Activated naive CD8-positive, alpha-beta T cell treated with anti-CD3 and anti-CD28 coated beads, Interleukin-2, amount 50 U/mL, for 16 hours (primary cell): Measurements from ENCODE around the gene HINT3.
"Not testable (repeated sequence)": the region's sequence is repeated elsewhere in the genome, so short reads cannot be mapped to it uniquely, and the experiment has no call there.

Experiments
- DNase-seq: peaks from one replicate; pipeline ENCODE4 v3.0.0-alpha.2; 2020; ENCODE audit warnings: low read depth, low spot score

HINT3 gene

DNA sequence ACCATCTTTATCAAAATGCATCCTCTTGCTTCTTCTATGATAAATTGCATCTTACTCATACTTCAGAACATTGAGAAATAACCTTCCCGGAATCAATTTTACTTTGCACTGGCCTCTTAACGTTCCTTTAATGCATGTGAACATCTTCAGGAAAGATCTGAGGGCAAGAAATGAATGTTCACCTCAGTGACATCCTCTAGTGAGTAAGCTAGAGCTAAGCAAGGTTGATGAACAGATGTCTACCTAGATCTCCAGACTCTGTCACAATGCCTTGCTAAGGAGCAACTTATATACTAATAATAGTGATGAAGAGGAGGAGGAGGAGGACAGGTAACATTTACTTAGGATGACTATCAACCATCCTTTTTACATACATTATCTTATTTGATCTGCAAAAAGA, 16.8 kb upstream of the HINT3 start:
- no peak for DNase-seq

DNA sequence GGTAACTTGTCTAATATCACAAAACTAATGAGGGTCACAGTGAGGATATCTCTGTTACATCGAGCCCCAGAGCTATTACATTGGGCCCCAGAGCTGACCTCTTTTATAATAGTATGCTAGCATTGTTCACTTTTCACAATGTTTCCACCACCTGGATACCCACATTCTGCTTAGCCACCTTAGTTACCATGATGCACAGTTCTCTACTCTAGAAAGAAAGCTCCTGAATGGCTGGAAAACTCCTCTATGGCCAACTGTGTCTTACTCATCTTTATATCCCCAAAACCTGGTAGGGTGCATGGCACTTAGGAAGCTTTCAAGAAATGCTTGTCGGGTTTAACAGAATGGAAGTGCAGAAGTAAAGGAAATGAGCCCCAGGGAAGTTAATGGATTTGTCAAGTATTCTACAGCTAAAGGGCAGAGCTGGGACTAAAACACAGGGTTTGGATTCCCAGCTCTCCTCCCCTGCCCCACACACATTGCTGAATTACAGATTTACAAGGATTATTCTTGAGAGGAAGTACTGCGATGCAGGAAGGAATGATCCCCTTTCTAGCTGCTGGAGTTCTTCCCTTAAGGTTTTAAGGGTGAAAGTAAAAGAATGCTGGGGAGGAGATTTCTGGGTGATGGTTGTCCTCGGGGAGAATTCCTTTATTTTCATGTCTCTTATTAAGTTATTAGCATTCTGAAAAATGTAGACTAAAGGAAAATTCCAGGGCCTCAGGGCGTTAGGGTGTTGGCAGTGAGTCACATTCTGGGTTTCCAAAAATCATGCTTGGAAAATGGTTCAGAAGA, 16.1 kb upstream of the HINT3 start:
- DNase-seq: no peak

DNA sequence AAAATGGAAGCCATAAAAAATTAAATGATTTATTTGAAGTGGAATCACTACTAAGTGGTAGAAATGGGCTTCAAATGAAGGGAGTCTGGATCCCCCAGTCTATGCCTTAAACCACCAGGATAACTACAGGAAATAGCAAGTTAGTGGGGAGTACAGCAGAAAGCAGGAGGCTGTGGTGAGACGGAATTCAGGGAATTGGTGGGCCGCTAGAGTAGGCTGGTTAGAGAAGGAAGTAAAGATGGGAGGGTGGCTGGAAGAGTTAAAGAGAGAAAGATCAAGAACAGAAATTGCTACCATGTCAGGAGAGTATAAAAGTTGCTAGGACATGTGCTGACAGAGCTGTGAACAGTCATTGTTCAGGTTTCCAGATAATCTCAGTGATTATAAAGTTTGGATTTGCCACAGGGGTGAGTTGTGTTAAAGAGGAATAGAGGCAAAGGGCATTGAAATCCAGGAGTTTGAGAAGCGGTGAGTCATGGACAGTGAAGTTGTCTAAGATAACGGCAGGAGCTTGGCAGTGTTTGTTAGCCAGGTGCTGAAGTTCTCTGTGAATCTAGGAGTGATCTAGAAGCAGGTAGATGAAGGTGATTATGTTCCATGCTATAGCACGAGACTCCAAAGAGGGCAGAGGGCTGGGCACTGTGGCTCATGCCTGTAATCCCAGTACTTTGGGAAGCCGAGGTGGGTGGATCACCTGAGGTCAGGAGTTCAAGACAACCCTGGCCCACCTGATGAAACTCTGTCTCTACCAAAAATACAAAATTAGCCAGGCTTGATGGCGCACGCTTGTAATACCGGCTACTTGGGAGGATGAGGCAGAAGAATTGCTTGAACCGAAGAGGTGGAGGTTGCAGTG, 13.7 kb upstream of the HINT3 start:
- no peak for DNase-seq

DNA sequence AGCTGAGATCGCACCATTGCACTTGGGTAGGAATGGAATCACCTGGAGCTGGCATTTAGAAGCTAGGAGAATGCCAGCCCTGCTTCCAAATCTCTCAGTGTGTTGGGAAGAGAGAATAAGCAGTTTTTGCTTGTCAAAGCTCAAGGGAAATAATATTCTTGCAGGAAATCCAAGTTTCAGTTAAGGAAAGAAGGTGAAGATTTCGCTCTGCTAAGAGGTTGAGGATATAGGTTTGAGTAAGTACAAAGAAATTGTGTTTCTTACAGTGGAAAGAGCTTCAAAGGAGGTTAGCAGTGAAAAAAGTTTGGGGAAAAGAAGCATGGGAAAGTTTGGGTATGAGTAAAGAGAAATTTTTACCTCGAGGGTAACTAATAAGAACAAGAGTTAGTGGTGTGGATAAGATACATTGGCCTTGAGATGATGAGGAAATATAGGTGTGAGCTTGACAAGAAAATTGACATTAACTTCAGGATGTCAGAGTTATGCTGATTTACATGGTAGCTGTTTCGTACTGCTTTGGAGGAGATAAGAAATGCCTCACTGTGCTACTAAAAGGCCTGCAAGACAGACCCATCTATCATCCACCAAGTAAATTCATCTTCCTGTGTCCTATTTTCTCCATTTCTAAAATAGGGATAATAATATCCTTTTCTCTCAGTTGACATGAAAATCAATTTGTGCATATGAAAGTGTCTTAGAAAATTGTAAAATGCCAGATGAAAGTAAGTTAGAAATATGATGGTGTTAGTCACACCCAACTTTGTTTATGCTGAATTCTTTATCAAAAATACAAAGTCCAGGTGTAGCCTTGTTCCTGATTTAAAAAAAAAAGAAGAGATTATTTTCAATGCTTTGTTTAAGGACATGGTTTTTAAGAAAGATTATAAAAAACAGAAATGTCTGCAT, 12.8 kb upstream of the HINT3 start:
- no peak for DNase-seq

DNA sequence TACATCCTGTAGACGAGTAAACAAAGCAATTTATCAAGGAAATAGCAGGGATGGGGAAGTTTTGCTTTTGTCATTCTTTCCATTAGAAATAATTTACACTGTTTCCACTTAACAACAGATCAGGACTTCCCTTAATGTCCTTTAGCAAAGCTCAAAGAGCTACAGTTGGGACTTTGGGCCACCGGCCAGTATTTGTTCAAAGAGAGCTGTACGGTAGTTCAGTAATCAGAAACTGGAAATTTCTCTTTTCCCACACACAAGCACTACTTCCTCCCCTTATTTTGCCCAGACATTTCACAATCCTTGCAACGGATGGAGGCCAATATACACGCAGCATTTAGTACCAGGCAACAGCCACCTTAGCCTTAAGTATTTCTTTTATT, 12.1 kb upstream of the HINT3 start:
- no peak for DNase-seq

DNA sequence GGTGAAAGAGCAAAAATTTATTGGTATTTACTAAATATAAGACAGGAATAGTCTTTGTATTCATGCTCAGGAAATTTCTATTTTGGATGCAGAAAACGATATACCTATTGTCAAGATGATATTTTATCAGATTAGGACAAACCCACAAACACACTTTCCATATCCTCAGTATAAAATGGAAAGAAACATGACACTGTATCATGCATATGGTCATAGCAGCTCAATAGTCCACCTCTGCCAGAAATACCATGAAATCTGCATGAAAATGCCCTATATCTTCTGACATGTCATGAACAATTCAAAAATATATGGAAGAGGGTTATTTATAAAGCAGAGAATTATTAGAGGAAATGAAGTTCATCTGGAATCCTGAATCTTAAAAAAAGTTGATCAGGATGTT, 11.7 kb upstream of the HINT3 start:
- DNase-seq: no peak

DNA sequence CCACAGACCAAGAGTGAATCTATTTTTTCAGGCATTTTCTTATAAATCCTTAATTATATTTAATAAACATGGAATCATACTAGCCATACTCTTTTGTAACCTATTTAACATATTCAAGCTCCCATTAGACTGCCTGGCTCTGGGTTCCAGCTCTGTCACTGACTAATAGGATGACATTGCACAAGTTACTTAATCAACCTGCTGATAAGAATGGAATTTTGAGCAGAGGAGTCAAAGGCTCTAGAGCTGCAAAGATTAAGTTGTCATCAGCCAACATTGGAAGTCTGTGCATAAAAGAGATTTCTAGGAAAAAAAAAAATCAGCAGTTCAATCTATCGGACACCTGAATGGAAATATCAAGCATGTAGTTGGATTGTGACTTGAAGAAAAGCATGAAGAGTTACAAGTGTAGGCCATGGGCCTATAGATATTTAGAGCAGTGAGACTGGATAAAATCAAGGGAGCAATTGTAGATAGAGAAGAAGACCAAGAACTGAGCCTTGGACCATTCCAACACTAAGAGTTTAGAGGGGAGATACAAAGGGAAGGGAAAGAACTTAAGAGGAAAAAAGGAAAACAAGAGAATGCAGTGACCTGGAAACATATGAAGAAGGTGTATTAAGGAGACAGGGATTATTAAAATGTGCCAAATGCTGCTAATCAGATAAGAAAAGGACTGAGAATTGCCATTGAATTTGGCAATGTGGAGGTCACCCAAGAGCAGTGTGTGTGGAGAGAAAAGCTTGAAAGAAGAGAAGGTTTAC, 11.0 kb upstream of the HINT3 start:
- DNase-seq: no peak

DNA sequence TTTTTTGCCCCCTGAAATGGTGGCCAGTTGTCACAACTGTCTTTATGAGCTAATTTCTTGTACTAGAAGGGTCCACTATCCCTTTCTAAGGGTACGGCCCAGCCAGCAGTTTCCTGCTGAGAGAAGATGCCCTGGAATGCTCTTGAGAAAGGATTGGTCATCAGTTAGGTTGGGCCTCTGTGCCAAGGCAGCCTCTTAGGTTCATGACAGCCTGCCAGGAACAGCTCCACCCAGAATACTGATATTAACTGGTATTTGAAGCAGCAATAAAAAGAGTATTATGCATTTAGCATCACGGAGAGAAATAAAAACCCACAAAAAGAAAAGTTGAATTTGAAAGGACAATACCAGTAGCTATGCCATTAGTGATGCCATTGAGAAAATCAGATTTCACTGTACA, 9.0 kb upstream of the HINT3 start:
- DNase-seq: no peak

DNA sequence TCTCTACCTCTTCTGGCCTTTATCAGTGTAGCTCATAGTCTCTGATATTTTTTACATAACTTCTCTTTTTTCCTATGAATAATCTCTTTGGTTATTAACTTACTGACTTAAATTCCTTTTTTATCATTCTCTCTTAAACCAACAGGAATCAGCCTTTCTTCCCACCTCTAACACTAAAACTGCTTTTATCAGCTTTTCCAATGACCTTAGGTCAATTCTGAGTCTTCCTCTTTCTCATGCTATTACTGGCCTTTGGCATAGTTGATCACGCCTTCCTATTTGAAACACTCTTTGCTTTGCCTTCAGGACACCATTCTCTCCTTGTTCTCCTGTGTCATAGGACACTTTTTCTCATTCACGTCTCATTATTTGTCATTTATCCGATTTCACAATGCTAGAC, 8.1 kb upstream of the HINT3 start:
- no peak for DNase-seq

DNA sequence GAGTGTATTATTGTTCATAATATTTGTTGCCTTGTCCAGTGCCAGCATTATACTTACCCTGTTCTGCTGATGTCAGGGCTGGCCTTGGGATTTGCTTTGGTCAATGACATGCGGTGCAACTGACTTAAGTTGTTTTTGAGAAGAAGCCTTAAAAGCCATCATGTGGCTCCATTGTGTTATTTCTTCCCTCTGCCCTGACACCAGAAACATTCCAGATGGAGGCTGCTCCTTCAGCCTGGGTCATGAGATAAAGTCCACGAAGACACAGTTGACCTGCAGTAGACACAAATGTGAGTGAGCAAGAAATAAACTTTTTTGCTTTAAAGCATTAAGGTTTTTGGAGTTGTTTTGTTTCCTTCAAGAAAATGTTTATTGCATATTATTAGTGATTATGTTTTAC, 7.5 kb upstream of the HINT3 start:
- DNase-seq: no peak

DNA sequence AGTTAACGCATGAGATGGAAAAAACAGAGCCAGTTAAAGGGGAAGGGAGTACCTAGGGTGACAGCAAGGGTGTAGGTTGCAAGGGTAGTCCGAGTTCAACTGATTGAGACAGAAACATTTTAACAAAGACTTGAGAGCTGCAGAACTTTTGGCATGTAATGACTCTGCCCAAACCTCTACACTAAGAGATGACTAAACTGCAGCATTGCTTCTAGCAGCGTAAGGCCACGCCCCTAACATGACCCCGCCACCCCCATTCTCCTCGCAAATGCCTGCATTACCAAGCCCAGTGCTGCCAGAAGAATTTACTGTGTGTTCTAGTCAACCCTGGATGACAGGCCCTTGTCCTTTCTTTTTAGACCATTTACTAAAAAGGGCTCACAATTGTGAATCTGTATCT, 6.3 kb upstream of the HINT3 start:
- DNase-seq: no peak

DNA sequence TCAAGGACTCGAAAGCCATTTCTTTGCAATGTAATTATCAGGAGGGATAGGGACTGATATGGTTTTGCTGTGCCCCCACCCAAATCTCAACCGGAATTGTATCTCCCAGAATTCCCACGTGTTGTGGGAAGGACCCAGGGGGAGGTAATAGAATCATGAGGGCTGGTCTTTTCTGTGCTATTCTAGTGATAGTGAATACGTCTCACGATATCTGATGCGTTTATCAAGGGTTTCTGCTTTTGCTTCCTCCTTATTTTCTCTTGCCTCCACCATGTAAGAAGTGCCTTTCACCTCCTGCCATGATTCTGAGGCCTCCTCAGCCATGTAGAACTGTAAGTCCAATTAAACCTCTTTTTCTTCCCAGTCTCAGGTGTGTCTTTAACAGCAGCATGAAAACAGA, 5.9 kb upstream of the HINT3 start:
- DNase-seq: not testable (repeated sequence)

DNA sequence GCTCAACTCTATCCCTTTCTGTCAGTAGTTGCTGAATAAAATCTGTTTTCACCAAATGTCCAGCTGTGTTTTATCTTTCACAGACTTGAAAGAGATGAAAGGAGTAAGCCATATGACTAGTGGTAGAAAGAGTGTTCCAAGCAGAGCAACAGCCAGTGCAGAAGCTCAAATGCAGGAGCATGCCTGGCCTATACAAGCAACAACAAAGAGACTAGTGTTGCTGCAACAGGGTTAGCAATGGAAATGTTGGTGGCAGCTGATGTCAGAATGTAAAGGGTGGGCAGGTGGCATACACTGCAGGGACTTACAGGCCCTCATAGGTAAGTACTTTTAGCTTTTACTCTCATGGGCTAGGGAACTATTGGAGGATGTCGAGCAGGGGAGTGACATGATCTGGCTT, 5.2 kb upstream of the HINT3 start:
- no peak for DNase-seq

DNA sequence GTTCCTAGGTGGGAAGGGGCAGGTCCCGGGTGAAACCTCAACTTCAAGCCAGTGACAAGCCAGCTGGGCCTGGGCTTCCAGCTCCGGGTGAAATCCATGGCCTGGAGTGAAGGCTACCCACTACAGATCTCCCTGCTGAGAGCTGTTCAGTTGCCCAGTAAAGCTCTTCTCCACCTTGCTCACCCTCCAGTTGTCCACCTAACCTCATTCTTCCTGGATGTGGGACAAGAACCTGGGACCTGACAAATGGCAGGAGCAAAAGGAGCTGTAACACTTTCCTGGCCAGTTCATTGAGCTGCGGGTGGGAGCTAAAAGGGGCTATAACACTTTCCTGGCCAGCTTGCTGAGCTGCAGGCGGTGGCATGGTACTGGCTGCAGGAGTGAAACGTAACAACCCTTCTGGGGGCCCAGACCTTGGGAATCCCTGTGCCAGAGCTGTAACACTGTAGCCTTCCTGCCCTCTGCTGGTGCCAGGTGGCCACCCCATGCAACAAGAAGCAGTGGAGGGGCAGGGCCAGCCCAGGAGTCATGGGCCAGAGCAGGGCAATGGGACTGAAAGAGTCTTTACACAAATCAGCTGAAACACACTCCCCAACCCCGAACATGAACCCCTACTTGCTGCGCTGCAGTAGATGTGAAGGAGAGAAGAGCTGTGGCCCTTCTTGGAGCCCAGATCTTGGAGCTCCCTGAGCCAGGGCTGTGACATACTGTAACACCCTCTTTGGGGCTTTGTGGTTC, 3.6 kb upstream of the HINT3 start:
- DNase-seq: no peak

DNA sequence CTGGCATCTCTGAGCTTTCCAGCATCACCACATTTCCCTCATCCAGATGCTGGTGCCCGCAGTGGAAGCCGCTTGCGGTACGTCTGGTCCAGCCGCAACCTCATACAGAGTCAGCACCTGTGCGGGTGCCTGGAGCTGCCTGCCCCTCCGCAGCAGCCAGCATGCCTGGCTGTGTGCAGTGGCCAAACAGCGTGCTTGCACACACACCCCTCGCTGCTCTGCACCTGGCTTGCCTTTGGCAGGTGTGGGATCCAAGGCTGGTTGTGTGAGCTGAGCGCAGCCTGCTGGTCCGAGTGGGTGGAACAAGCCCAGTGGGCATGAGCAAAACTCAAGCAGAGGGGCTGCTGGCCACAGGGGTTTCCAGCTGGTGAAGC, 3.1 kb upstream of the HINT3 start:
- DNase-seq: no peak

DNA sequence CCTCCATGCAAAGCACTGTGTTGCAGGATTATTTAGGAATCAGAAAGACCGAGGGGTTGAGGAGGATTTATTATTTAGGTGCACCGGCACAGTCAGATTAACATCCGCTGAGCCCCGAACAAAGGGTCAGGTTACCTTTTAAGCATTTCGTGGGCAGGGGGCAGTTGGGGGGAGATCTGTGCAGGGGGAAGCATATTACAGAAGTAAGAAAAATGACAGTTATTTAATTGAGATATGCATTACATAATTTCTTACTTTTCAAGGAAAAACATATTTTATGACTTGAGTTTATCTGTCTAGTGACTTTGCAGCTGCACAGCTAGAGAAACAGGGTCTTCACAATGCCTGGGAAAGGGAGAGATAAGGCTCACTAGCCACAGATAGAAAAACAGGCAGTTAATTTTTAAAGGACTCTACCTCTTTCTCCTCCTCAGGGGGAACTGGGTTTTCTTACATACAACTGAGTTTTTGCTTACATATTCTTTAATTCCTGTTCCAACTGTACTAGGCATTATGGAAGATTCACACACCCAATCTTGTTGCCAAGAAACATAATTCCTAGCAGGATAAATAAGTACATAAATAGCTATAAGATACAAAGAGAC, 1.7 kb upstream of the HINT3 start:
- no peak for DNase-seq

DNA sequence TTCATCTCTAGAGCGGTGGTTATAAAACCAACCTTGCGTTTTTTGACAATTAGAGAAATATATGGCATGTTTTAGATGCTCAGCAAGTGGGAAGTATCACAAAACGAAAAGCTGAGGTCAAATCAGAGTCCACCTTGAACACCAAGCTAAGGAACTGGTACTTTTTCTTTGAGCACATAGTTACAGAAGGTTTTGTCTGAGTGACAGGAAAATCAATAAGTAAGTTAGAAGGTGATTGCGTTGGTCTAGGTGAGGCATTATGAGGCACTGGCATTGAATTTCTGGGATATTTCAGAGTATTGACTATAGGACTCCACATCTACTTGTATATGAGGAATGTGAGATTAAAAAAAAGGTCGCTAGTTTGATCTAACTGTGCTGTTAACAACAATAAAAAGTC, 597 bp upstream of the HINT3 start:
- no peak for DNase-seq

DNA sequence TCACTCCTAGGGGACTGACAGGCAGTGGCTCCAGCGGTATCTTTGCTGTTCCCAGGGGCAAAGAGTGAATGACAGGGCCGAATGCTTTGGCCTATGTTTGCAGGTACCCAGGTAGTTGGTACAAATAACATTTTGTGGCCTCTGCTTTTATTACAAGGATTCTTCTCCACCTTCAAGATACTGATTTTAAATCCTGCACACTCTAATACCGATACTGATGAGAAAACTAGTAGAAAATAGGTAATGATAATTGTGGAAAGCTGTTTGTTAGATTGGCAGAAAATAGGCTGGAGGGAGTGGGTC, 772 bp downstream of the HINT3 start:
- DNase-seq: no peak

DNA sequence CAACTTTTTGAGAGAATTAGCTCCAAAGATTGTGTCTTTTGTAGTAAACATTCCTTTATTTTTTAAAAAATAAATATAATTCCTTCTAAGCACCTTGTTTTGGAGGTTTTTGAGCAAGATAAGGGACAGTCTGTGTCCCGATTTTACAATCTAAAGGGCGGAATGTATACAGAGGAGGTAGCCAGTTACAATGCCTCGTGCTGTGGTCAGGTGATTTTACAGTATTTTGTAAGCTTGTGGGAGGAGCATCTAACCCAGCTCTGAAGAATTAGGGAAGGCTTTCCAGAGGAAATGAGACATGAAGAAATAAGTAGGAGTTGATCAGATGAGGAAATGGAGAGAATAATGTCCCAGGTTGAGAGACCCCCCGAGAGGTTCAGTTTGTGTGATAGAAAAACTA, 1.3 kb downstream of the HINT3 start:
- no peak for DNase-seq

DNA sequence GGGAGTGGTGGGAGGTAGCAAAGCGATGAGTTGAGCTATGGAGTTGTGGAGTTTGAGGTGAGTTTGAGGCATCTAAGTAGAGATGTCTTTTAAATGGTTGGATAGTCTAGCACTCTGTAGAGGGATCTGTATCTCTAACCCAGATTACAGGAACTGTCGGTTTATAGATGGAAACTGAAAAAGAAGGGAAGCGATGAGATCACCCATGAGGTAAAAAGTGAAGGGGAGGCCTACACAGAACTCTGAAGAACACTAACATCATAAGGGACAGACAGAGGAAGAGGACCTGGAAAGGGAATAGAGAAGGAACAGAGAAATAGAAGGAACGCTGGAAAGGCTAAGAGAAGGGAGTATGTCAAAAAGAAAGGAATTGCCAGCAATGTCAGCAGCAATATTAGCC, 2.5 kb downstream of the HINT3 start:
- DNase-seq: no peak

DNA sequence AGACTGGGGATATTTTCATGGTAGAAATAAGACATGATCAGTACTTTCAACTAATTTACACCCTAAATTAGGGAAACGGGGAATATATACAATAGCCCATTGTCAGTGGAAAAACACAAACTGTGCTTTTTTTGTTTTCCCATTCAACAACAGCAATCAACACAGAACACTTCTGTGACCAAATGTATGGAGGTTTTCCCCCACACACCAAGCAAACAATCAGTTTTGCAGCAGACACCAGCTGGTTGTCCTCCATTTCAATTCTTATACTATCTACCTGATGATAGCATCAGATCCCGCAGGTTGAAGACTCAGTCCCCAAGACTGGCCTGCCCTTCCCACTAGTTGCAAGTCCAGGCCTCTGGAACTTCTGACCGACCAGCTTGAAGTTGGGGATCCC, 4.5 kb downstream of the HINT3 start:
- DNase-seq: no peak
